K562 (cell line): ENCODE data around the gene OR1I1. TPM values are rescaled to one million over a fixed set of nuclear protein-coding genes. Genes with fewer than 3 reads are reported as not detected.

Experiments
- ATAC-seq: fragments of 200-7000 bp; cut with Tn5 transposase; 3 replicates; pipeline ENCODE4 v1.9.1; 2020; ENCODE audit warnings: moderate library complexity
- BruUV-seq: library from RNA; stranded (reverse); fragments of 400-500 nt; replicated peaks from 2 replicates; lab custom pipeline; 2021; lab: Mats Ljungman, UMichigan
- CTCF ChIA-PET: fragments of 300-600 bp; formaldehyde crosslinking; extraction: SDS; loops from one replicate; lab custom pipeline; 2021; ENCODE audit warnings: low intra/inter-chr PET ratio; lab: Yijun Ruan, JAX
- POLR2A ChIA-PET: fragments of 300-600, 350-650 bp; sonication (Branson Sonifier 250); formaldehyde crosslinking; extraction: SDS; loops from one replicate; lab custom pipeline; 2021; ENCODE audit warnings: antibody characterized with exemption, inconsistent platforms; lab: Yijun Ruan, JAX
- DNase-seq, 4 experiments: peaks; one replicate each; pipeline versions ENCODE4 v3.0.0 to v3.0.0-alpha.2; 2011 to 2018; ENCODE audit warnings: low spot score in 3 of 4, mixed read lengths in 3 of 4; ENCODE audit errors: extremely low read depth in 1 of 4
- FAIRE-seq: peaks from 2 replicates; lab custom pipeline; 2011; peaks lifted over from hg19 to GRCh38; lab: Jason Lieb, UNC
- H2AFZ ChIP-seq: 2 replicates; pipeline ENCODE4 v1.6.0; 2011; ENCODE audit warnings: low read depth, low read length, control low read depth, inconsistent platforms
- H3K27ac ChIP-seq: fragments of 200-600 bp; 3 replicates; pipeline ENCODE4 v1.8.0; 2011; ENCODE audit warnings: low read depth, mild to moderate bottlenecking, control low read depth, inconsistent platforms, low read length, moderate library complexity, mixed read lengths; ENCODE audit errors: extremely low read depth
- H3K27me3 ChIP-seq, 2 experiments: fragments of 300-600 bp in 1 of 2; 2 replicates in 1 of 2; 3 replicates in 1 of 2; pipeline versions ENCODE4 v1.6.0 to v1.8.0; 2011; ENCODE audit warnings: inconsistent platforms in 2 of 2, low read length in 2 of 2, mild to moderate bottlenecking in 1 of 2, mixed read lengths in 1 of 2, moderate library complexity in 1 of 2; ENCODE audit not compliant: control insufficient read depth in 2 of 2, insufficient read depth in 2 of 2
- H3K36me3 ChIP-seq: fragments of 300-600 bp; 3 replicates; pipeline ENCODE4 v1.8.0; 2011; ENCODE audit warnings: mild to moderate bottlenecking, low read length, inconsistent platforms; ENCODE audit not compliant: control insufficient read depth, insufficient read depth
- H3K4me1 ChIP-seq, 2 experiments: fragments of 200-600 bp in 1 of 2; replicated peaks in 1 of 2; 2 replicates in 1 of 2; 3 replicates in 1 of 2; pipeline versions ENCODE4 v1.5.1 to v1.8.0; 2011; ENCODE audit warnings: inconsistent platforms in 2 of 2, low read length in 2 of 2, mild to moderate bottlenecking in 1 of 2, mixed read lengths in 1 of 2, moderate library complexity in 1 of 2; ENCODE audit not compliant: control insufficient read depth in 2 of 2, insufficient read depth in 2 of 2
- H3K4me2 ChIP-seq: 2 replicates; pipeline ENCODE4 v1.6.1; 2011; ENCODE audit warnings: low read length, control low read depth, inconsistent platforms, mixed read lengths; ENCODE audit not compliant: insufficient read depth
- H3K4me3 ChIP-seq: fragments of 200-600 bp; sonication (generic), shearing (Covaris generic); 2 replicates; pipeline ENCODE4 v1.5.1; 2016; ENCODE audit warnings: control low read depth, inconsistent platforms
- H3K79me2 ChIP-seq: fragments of 200-600 bp; 3 replicates; pipeline ENCODE4 v1.8.0; 2011; ENCODE audit warnings: low read length, inconsistent platforms; ENCODE audit not compliant: control insufficient read depth, insufficient read depth
- H3K9ac ChIP-seq, 2 experiments: 2 replicates each; pipeline versions ENCODE4 v1.6.0 to v1.6.1; 2011; ENCODE audit warnings: low read depth in 2 of 2, low read length in 2 of 2, control low read depth in 1 of 2, inconsistent platforms in 1 of 2, mild to moderate bottlenecking in 1 of 2, mixed read lengths in 1 of 2; ENCODE audit not compliant: insufficient read depth in 1 of 2
- H3K9me1 ChIP-seq: one replicate; pipeline ENCODE4 v1.6.0; 2011; ENCODE audit warnings: inconsistent platforms, mild to moderate bottlenecking, low read length, moderate library complexity; ENCODE audit not compliant: control insufficient read depth, insufficient read depth
- H3K9me3 ChIP-seq: replicated peaks from 2 replicates; pipeline ENCODE4 v1.5.1; 2011; ENCODE audit warnings: low read depth, low read length, inconsistent platforms; ENCODE audit not compliant: control insufficient read depth, insufficient read depth
- H4K20me1 ChIP-seq: replicated peaks from 2 replicates; pipeline ENCODE4 v1.6.1; 2011; ENCODE audit warnings: low read length, inconsistent platforms, mixed read lengths; ENCODE audit not compliant: control insufficient read depth, insufficient read depth
- EHMT2 ChIP-seq: fragments of 450-650 bp; IDR thresholded peaks from 2 replicates; pipeline ENCODE4 v1.6.1; 2018; ENCODE audit warnings: antibody characterized with exemption
- MIER1 ChIP-seq: fragments of 450-650 bp; IDR thresholded peaks from 2 replicates; pipeline ENCODE4 v1.6.1; 2016; ENCODE audit warnings: antibody characterized with exemption, mild to moderate bottlenecking, low read depth
- REST ChIP-seq, 2 experiments: fragments of 450-650 bp; formaldehyde crosslinking in 1 of 2; IDR thresholded peaks; 2 replicates each; pipeline versions ENCODE4 v1.4.0 to v1.6.1; 2014 to 2020; ENCODE audit warnings: mild to moderate bottlenecking in 2 of 2, borderline replicate concordance in 1 of 2, low read depth in 1 of 2
- SP1 ChIP-seq: sonication (generic); formaldehyde crosslinking; IDR thresholded peaks from 2 replicates; pipeline ENCODE4 v1.8.1; 2022; ENCODE audit warnings: mild to moderate bottlenecking, missing genetic modification reagents
- SRSF1 ChIP-seq: fragments of 200-400 bp; formaldehyde crosslinking; IDR thresholded peaks from 2 replicates; pipeline ENCODE4 v1.6.1; 2017; ENCODE audit warnings: mild to moderate bottlenecking, low read depth, low read length, moderate library complexity
- ZNF609 ChIP-seq: sonication (generic); formaldehyde crosslinking; IDR thresholded peaks from 2 replicates; pipeline ENCODE4 v1.8.1; 2023; ENCODE audit warnings: missing genetic modification reagents, mild to moderate bottlenecking, borderline replicate concordance
- WGBS: fragments of 100-300 bp; shearing (Covaris generic); methylation state at CpG from one replicate; pipeline ENCODE4 v1.1.6; 2016; ENCODE audit warnings: low coverage, mixed read lengths; ENCODE audit not compliant: insufficient coverage; ENCODE audit errors: missing lambda C conversion rate; 5-methylcytosine and 5-hydroxymethylcytosine counted together
- in situ Hi-C: fragments of 300-500 bp; cut with MboI; formaldehyde crosslinking; loops from 4 replicates; pipeline ENCODE4 v1.15.0; 2018; ENCODE audit warnings: inconsistent platforms, mixed read lengths
- intact Hi-C: fragments of 100-400 bp; cut with micrococcal nuclease; formaldehyde crosslinking; loops from 2 replicates; pipeline ENCODE4 v1.14.2; 2022
- polyA plus RNA-seq, 8 experiments: library from polyadenylated mRNA; depleted of rRNA in 4 of 8; stranded (reverse) in 5 of 8; unstranded in 3 of 8; fragments of >200 nt; fragmentation: Nextera tagmentation in 2 of 8; fragmentation: Illumina TruSeq in 1 of 8; extraction: Ambion mirVana in 2 of 8; extraction: Trizol in 1 of 8; gene quantifications; 2 replicates each; pipeline versions ENCODE4 v1.2.1 to v1.2.3, GENCODE V29; 2011 to 2014; ENCODE audit warnings: inconsistent platforms in 1 of 8, missing spikeins in 1 of 8
- total RNA-seq, 7 experiments: library from RNA; depleted of rRNA in 6 of 7; stranded (reverse); fragments of >200 nt in 6 of 7; fragmentation: Illumina TruSeq in 2 of 7; extraction: Trizol in 2 of 7; gene quantifications; 2 replicates each; pipeline versions ENCODE4 v1.2.1 to v1.2.3, GENCODE V29; 2011 to 2021; ENCODE audit warnings: low replicate concordance in 1 of 7

The OR1I1 gene
- total and polyA plus RNA-seq, 9 of the 15 experiments (the other 6 are each of a cell fraction or from before 2014, with no cell fraction given): not detected

GRCh38 chr19:15087182-15087581, 5.2 kb downstream of the OR1I1 start:
- Histone ChIP-seq H3K4me1 (no peaks in the 10 kb centered on the region), H3K4me2 (no peak overlapping the region), H3K9me3 (no peaks in the 10 kb centered on the region), H3K36me3 (no peaks in the 10 kb centered on the region), H3K27ac (no peak overlapping the region), H2AFZ (no peak overlapping the region), H3K79me2 (no peaks in the 10 kb centered on the region), H3K27me3 (peaks cover 2 to 17% of the 10 kb centered on the region in 2 experiments; a peak in 2 of 5 replicates), H3K9me1 (no peaks in the 10 kb centered on the region), H3K4me3 (no peak overlapping the region), H4K20me1 (0 out of 2 replicates have a peak, but pooled peaks cover 2% of the 10 kb centered on the region), H3K9ac (no peak overlapping the region)
- CTCF ChIA-PET: no interaction called here
- intact Hi-C loops (no loop called here), in situ Hi-C loops (no loop called here)
- ATAC-seq: no peak
- no peak for DNase-seq
- peak; percentile 84 for TF ChIP-seq REST (IDR thresholded peaks at IDR 0.05; ENCODE audit: borderline replicate concordance)
- no peak for TF ChIP-seq REST (CRISPR knock-in tag; IDR thresholded peaks at IDR 0.05; ENCODE audit: low read depth)
- TF ChIP-seq MIER1: peak; percentile 54; the same call in 1 of the 2 replicates
- TF ChIP-seq EHMT2: peak; percentile 73
- TF ChIP-seq SP1 (CRISPR knock-in tag): no peak
- TF ChIP-seq SRSF1: no peak
- TF ChIP-seq ZNF609 (CRISPR knock-in tag): no peak
- FAIRE-seq: no peak
- BruUV-seq: no TSS peak
- POLR2A ChIA-PET: interaction anchor here (0.6 to 0.7 kb wide), 2 partner anchors 62 to 221 kb away, joined by 3 read pairs; no protein-coding TSS in a partner anchor
- 0% methylated on average over 11 of the region's 11 CpGs for WGBS
